OCI-LY3 (cell line): ENCODE measurements around the gene VPS36.

ENCODE experiments used
- H2AFZ ChIP-seq: fragments of 200-600, 300-600 bp; shearing (Covaris generic); 2 replicates; pipeline ENCODE4 v1.6.0; 2014; ENCODE audit warnings: antibody characterized with exemption, low read depth, low read length
- H3K27ac ChIP-seq: fragments of 200-600, 300-600 bp; sonication (generic); 2 replicates; pipeline ENCODE4 v1.5.1; 2014; ENCODE audit warnings: mild to moderate bottlenecking, low read length, moderate library complexity, mixed read lengths
- H3K27me3 ChIP-seq: fragments of 200-600, 300-600 bp; sonication (generic); 2 replicates; pipeline ENCODE4 v1.6.1; 2014; ENCODE audit warnings: low read depth, low read length, mixed read lengths
- H3K36me3 ChIP-seq: fragments of 200-600, 300-600 bp; sonication (generic); replicated peaks from 2 replicates; pipeline ENCODE3; 2014; ENCODE audit warnings: low read depth, low read length, mixed read lengths
- H3K4me1 ChIP-seq: fragments of 300-600, 200-600 bp; sonication (generic); 2 replicates; pipeline ENCODE4 v1.6.1; 2014; ENCODE audit warnings: low read length, mixed read lengths
- H3K4me2 ChIP-seq: fragments of 200-600, 300-600 bp; sonication (generic); 2 replicates; pipeline ENCODE4 v1.6.1; 2014; ENCODE audit warnings: low read length, mixed read lengths
- H3K4me3 ChIP-seq: fragments of 300-600, 200-600 bp; sonication (generic); 2 replicates; pipeline ENCODE4 v1.5.1; 2014; ENCODE audit warnings: antibody characterized with exemption, mild to moderate bottlenecking, low read length, moderate library complexity
- H3K79me2 ChIP-seq: fragments of 300-600, 200-600 bp; shearing (Covaris generic); 2 replicates; pipeline ENCODE4 v1.6.1; 2014; ENCODE audit warnings: mild to moderate bottlenecking, low read length, mixed read lengths
- H3K9ac ChIP-seq: fragments of 300-600, 200-600 bp; shearing (Covaris generic); 2 replicates; pipeline ENCODE4 v1.6.0; 2014; ENCODE audit warnings: mild to moderate bottlenecking, low read length, moderate library complexity
- H3K9me3 ChIP-seq: fragments of 200-600, 300-600 bp; shearing (Covaris generic); 2 replicates; pipeline ENCODE4 v1.6.1; 2014; ENCODE audit warnings: low read length, mixed read lengths; ENCODE audit not compliant: insufficient read depth
- H4K20me1 ChIP-seq: fragments of 200-600, 300-600 bp; sonication (generic); 2 replicates; pipeline ENCODE4 v1.6.1; 2016; ENCODE audit warnings: low read length, mixed read lengths; ENCODE audit not compliant: insufficient read depth
- CTCF ChIP-seq: fragments of 200-600, 300-600 bp; sonication (generic); IDR thresholded peaks from 2 replicates; pipeline ENCODE4 v1.5.1; 2014; ENCODE audit warnings: antibody characterized with exemption, low read length, low read depth
- EZH2phosphoT487 ChIP-seq: fragments of 200-600 bp; shearing (Covaris generic); IDR thresholded peaks from 2 replicates; pipeline ENCODE4 v1.6.1; 2018; ENCODE audit warnings: antibody characterized with exemption, mixed run types, low read depth

Gene VPS36

DNA sequence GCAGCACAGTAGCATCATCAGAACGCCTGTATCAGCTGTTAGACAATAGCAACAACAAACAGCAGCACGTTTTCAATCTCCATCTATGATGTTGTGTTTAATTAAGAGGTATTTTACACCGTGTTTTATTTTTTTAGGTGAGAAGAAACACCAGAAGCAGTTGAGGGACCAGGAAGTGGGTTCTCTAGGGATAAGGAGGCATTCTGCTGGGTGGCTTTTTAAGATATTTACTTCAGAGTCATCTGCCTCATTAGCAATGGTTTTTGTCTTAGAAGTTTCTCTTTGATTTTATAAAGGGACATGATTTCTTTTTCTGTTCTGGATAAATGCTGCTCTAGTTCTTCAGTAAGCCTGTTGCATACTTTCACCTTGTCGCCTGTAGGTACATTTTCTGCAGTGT lies 13.1 kb upstream of the VPS36 start:
- H3K9ac ChIP-seq: no peak overlapping the region
- H2AFZ ChIP-seq: no peak overlapping the region
- no peaks in the 10 kb centered on the region for H3K27me3 ChIP-seq
- peaks cover 75% of the 10 kb centered on the region for H3K36me3 ChIP-seq
- TF ChIP-seq CTCF (no peak), EZH2phosphoT487 (no peak)
- peaks cover 75% of the 10 kb centered on the region for H3K79me2 ChIP-seq
- no peak overlapping the region for H3K4me2 ChIP-seq
- H3K9me3 ChIP-seq: no peaks in the 10 kb centered on the region
- no peak overlapping the region for H3K27ac ChIP-seq
- H3K4me3 ChIP-seq: no peak overlapping the region
- H4K20me1 ChIP-seq: peaks cover 3% of the 10 kb centered on the region; the same call in 1 of the 2 replicates
- no peaks in the 10 kb centered on the region for H3K4me1 ChIP-seq

- Histone ChIP-seq H4K20me1 (peaks cover 5% of the 10 kb centered on the region; the same call in 1 of the 2 replicates), H3K9ac (no peak overlapping the region), H3K79me2 (peaks cover 86% of the 10 kb centered on the region), H3K4me3 (no peak overlapping the region), H3K27me3 (no peaks in the 10 kb centered on the region), H3K4me1 (peaks cover 8% of the 10 kb centered on the region), H3K9me3 (no peaks in the 10 kb centered on the region), H3K4me2 (no peak overlapping the region), H2AFZ (no peak overlapping the region), H3K36me3 (peaks cover 68% of the 10 kb centered on the region), H3K27ac (no peak overlapping the region)
- TF ChIP-seq EZH2phosphoT487 (no peak), CTCF (no peak)
These were observed 10.8 kb upstream of the VPS36 start for GRCh38 chr13:52461265-52461664.

GRCh38 chr13:52459668-52460067 lies 9.2 kb upstream of the VPS36 start:
- TF ChIP-seq EZH2phosphoT487 (no peak), CTCF (no peak)
- H3K4me1 ChIP-seq: peaks cover 9% of the 10 kb centered on the region
- H4K20me1 ChIP-seq: peaks cover 5% of the 10 kb centered on the region; the same call in 1 of the 2 replicates
- no peak overlapping the region for H3K9ac ChIP-seq
- H3K4me2 ChIP-seq: no peak overlapping the region
- peaks cover 82% of the 10 kb centered on the region for H3K79me2 ChIP-seq
- no peak overlapping the region for H3K27ac ChIP-seq
- H3K27me3 ChIP-seq: no peaks in the 10 kb centered on the region
- no peak overlapping the region for H3K4me3 ChIP-seq
- H3K9me3 ChIP-seq: no peaks in the 10 kb centered on the region
- H2AFZ ChIP-seq: no peak overlapping the region
- H3K36me3 ChIP-seq: peaks cover 57% of the 10 kb centered on the region

GRCh38 chr13:52455677-52456041 lies 5.2 kb upstream of the VPS36 start:
- H2AFZ ChIP-seq: peak overlapping the region; percentile 74
- peak overlapping the region; percentile 88 for H3K4me3 ChIP-seq
- peaks cover 22% of the 10 kb centered on the region for H3K36me3 ChIP-seq
- peaks cover 5% of the 10 kb centered on the region; the same call in 1 of the 2 replicates for H4K20me1 ChIP-seq
- H3K9me3 ChIP-seq: no peaks in the 10 kb centered on the region
- peak overlapping the region; percentile 89 for H3K4me2 ChIP-seq
- H3K4me1 ChIP-seq: peaks cover 27% of the 10 kb centered on the region
- no peaks in the 10 kb centered on the region for H3K27me3 ChIP-seq
- peak overlapping the region; percentile 88 for H3K9ac ChIP-seq
- H3K27ac ChIP-seq: peak overlapping the region; percentile 77
- H3K79me2 ChIP-seq: peaks cover 47% of the 10 kb centered on the region
- TF ChIP-seq CTCF (no peak), EZH2phosphoT487 (no peak)
